ENCODE measurements around the gene MICAL2. TPM values are rescaled to one million over a fixed set of nuclear protein-coding genes. Genes with fewer than 3 reads are reported as not detected.

Gene MICAL2
- total RNA-seq, 1 donor from 2014 or later = 10.0 TPM

DNA sequence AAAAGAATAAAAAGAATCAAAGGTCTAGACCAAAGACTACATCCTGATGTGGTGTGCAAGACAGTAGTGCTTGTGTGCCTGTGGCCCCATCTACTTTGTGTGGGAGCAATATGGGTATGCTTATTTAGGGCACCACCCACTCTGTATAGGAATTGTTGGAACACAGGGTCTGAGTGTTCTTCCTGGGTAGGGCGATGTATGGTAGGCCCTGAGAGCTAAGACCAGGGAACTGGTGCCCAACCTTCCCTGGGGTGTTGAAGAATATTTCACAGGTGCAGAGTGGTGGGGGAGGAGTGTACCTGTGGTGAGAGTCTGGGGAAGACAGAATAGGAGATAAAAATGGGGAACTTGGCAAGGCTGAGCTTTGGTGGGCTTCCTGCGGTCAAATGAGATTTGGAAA, 41.9 kb downstream of the MICAL2 start:
- no peak for TF ChIP-seq CTCF (IDR thresholded peaks at IDR 0.05; ENCODE audit: unreplicated experiment)
- no peak for DNase-seq (ENCODE audit: low spot score, unreplicated experiment)
- Mint-ChIP-seq H3K27ac (no peak overlapping the region), H3K36me3 (ENCODE audit: insufficient read depth) (no peaks in the 10 kb centered on the region), H3K4me1 (ENCODE audit: low read depth) (peaks cover 8% of the 10 kb centered on the region), H3K27me3 (peaks cover 2% of the 10 kb centered on the region), H3K4me3 (ENCODE audit: low read depth) (no peak overlapping the region), H3K9me3 (ENCODE audit: low read depth) (no peaks in the 10 kb centered on the region)

DNA sequence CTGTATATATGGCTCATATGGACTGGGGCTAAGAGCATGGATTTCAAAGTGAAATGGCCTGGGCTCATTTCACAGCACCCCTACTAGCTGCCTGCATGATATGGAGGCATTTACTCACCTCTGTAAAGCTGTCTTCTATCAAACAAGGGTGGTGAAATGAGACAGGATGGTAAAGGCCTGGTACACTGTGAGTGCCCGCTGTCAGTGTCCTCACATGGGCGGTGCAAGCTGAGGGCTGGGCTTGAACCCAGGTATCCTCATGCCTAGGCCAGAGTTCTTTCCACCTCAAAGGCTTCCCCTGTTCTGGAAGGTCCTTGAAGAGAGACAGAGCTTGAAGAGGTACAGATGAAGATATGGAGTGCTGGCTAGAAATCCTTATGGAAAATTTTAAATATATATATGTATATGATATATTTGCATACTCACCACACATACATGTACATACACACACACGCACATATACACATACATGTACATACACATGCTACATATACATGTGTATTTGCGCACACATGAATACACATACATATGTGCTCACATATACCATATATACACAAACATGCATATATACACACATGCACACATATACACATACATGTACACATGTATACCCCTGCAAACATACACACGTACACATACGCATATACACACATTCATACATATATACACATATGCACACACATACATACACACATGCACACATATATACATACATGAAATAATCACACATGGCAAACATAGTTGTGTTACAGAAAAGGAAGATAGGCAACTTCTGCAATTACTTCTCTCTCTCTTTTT, 44.7 kb downstream of the MICAL2 start:
- H3K4me3 Mint-ChIP-seq (ENCODE audit: low read depth) = no peak overlapping the region
- H3K9me3 Mint-ChIP-seq (ENCODE audit: low read depth) = no peaks in the 10 kb centered on the region
- H3K4me1 Mint-ChIP-seq (ENCODE audit: low read depth) = peaks cover 14% of the 10 kb centered on the region

DNA sequence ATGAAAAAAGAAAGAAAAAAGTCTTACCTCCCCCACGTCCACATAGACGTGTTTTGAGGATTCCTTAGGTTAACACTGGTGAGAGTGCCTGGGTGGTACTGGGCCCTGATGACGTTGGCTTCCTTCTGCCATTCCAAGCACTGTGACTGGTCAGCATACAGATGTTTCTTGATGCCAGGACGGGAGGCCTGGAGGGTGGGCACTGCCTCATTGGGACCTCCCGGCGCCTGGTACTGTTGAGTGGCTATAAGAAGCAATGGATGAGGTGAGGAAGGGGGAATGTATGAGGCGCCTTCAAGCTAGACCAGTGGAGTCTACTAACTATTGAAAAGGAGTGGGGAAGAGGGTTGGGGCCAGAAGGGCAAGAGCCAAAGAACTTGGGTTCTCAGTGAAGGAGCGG, 45.3 kb downstream of the MICAL2 start:
- Mint-ChIP-seq H3K9me3 (ENCODE audit: low read depth) (no peaks in the 10 kb centered on the region), H3K36me3 (ENCODE audit: insufficient read depth) (no peaks in the 10 kb centered on the region), H3K4me3 (ENCODE audit: low read depth) (no peak overlapping the region), H3K27me3 (peaks cover 4% of the 10 kb centered on the region), H3K4me1 (ENCODE audit: low read depth) (peaks cover 19% of the 10 kb centered on the region), H3K27ac (no peak overlapping the region)
- no peak for TF ChIP-seq CTCF (IDR thresholded peaks at IDR 0.05; ENCODE audit: unreplicated experiment)
- DNase-seq (ENCODE audit: low spot score, unreplicated experiment) = no peak

More for the DNA sequence above, 44.7 kb downstream of the MICAL2 start:
- no peaks in the 10 kb centered on the region for H3K36me3 Mint-ChIP-seq (ENCODE audit: insufficient read depth)
- no peak for TF ChIP-seq CTCF (IDR thresholded peaks at IDR 0.05; ENCODE audit: unreplicated experiment)
- no peak overlapping the region for H3K27ac Mint-ChIP-seq
- no peak for DNase-seq (ENCODE audit: low spot score, unreplicated experiment)
- peaks cover 2% of the 10 kb centered on the region for H3K27me3 Mint-ChIP-seq

- H3K4me1 Mint-ChIP-seq (ENCODE audit: low read depth) = peaks cover 20% of the 10 kb centered on the region
- no peak for TF ChIP-seq CTCF (IDR thresholded peaks at IDR 0.05; ENCODE audit: unreplicated experiment)
- H3K36me3 Mint-ChIP-seq (ENCODE audit: insufficient read depth) = no peaks in the 10 kb centered on the region
- no peak overlapping the region for H3K27ac Mint-ChIP-seq
- no peak for DNase-seq (ENCODE audit: low spot score, unreplicated experiment)
- no peaks in the 10 kb centered on the region for H3K9me3 Mint-ChIP-seq (ENCODE audit: low read depth)
- H3K4me3 Mint-ChIP-seq (ENCODE audit: low read depth) = no peak overlapping the region
- H3K27me3 Mint-ChIP-seq = peaks cover 5% of the 10 kb centered on the region
Measured at GRCh38 chr11:12156301-12157140, 46.1 kb downstream of the MICAL2 start.

DNA sequence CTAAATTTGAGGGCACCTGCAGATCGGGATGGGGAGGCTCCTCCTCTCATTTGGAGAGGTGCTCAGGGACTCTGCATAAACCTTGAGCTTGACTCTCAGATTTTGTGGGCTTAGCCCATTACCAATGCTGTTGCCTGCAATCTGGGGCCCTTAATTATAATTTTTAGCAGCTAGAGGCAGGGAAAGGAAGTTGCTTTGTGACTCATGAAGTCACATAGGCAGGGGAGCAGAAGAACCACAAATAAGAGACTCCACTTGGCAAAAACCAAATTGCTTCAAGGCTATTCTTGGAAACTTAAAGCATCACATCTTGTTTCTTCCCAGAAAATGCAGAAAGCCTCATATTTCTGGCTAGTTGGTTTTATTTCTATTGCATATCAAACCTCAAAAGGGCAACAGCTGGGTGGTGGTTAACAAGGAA, 46.9 kb downstream of the MICAL2 start:
- no peaks in the 10 kb centered on the region for H3K9me3 Mint-ChIP-seq (ENCODE audit: low read depth)
- no peak overlapping the region for H3K4me3 Mint-ChIP-seq (ENCODE audit: low read depth)
- DNase-seq (ENCODE audit: low spot score, unreplicated experiment) = no peak
- no peak for TF ChIP-seq CTCF (IDR thresholded peaks at IDR 0.05; ENCODE audit: unreplicated experiment)
- H3K27ac Mint-ChIP-seq = no peak overlapping the region
- peaks cover 20% of the 10 kb centered on the region for H3K4me1 Mint-ChIP-seq (ENCODE audit: low read depth)
- H3K27me3 Mint-ChIP-seq = peaks cover 5% of the 10 kb centered on the region
- no peaks in the 10 kb centered on the region for H3K36me3 Mint-ChIP-seq (ENCODE audit: insufficient read depth)
